Stimulated activated naive B cell treated with anti-CD40 and anti-IgM and Interleukin-4, amounts not matched to agents 10 μg/mL and 1 μg/mL and 100 μg/mL, for 72 hours (primary cell): Measurements from ENCODE around the gene NYAP2.

Experiments
- ATAC-seq, 2 donors: fragments of 150-1000 bp; cut with Tn5 transposase; replicated peaks; 2 replicates each; pipeline ENCODE4 v1.10.0; 2021; ENCODE audit warnings: moderate library complexity in 1 of 2
- DNase-seq: peaks from one replicate; pipeline ENCODE4 v3.0.0; 2021
- H3K27ac Mint-ChIP-seq: one replicate; pipeline ENCODE4 v1.8.0; 2022; ENCODE audit warnings: mild to moderate bottlenecking, mixed read lengths
- H3K27me3 Mint-ChIP-seq, 2 donors: one replicate each; pipeline ENCODE4 v1.8.0; 2022; ENCODE audit warnings: mixed read lengths in 2 of 2
- H3K36me3 Mint-ChIP-seq, 2 donors: one replicate each; pipeline ENCODE4 v1.8.0; 2022; ENCODE audit warnings: mixed read lengths in 2 of 2, mild to moderate bottlenecking in 1 of 2
- H3K4me1 Mint-ChIP-seq, 2 donors: one replicate each; pipeline ENCODE4 v1.8.0; 2022; ENCODE audit warnings: mixed read lengths in 2 of 2, mild to moderate bottlenecking in 1 of 2
- H3K4me3 Mint-ChIP-seq, 2 donors: one replicate each; pipeline ENCODE4 v1.8.0; 2022; ENCODE audit warnings: mild to moderate bottlenecking in 2 of 2, mixed read lengths in 2 of 2, moderate library complexity in 1 of 2
- H3K9me3 Mint-ChIP-seq, 2 donors: one replicate each; pipeline ENCODE4 v1.8.0; 2022; ENCODE audit warnings: mixed read lengths in 2 of 2, mild to moderate bottlenecking in 1 of 2

NYAP2 gene

GRCh38 chr2:225454412-225454811 lies 54.9 kb downstream of the NYAP2 start:
- no peaks in the 10 kb centered on the region for H3K9me3 Mint-ChIP-seq
- DNase-seq (no peak), ATAC-seq (no peak)
- H3K36me3 Mint-ChIP-seq, result no peaks in the 10 kb centered on the region
- no peak overlapping the region for H3K27ac Mint-ChIP-seq
- H3K4me1 Mint-ChIP-seq, result no peaks in the 10 kb centered on the region
- H3K4me3 Mint-ChIP-seq, result no peak overlapping the region
- no peaks in the 10 kb centered on the region for H3K27me3 Mint-ChIP-seq

GRCh38 chr2:225456619-225457260 lies 57.2 kb downstream of the NYAP2 start:
- Mint-ChIP-seq H3K27me3 (peaks cover 0 to 4% of the 10 kb centered on the region in 2 donors), H3K9me3 (no peaks in the 10 kb centered on the region)

GRCh38 chr2:225457482-225457881 lies 58.0 kb downstream of the NYAP2 start:
- Mint-ChIP-seq H3K27me3 (peaks cover 0 to 4% of the 10 kb centered on the region in 2 donors), H3K4me3 (no peak overlapping the region), H3K4me1 (no peaks in the 10 kb centered on the region), H3K27ac (no peak overlapping the region), H3K36me3 (no peaks in the 10 kb centered on the region), H3K9me3 (no peaks in the 10 kb centered on the region)
- no peak for DNase-seq
- ATAC-seq, result no peak

More at GRCh38 chr2:225456619-225457260, 57.2 kb downstream of the NYAP2 start:
- no peaks in the 10 kb centered on the region for H3K36me3 Mint-ChIP-seq
- H3K4me1 Mint-ChIP-seq, result no peaks in the 10 kb centered on the region
- no peak for DNase-seq
- no peak overlapping the region for H3K4me3 Mint-ChIP-seq
- H3K27ac Mint-ChIP-seq, result no peak overlapping the region
- ATAC-seq, result no peak

- ATAC-seq (no peak), DNase-seq (no peak)
- peaks cover 0 to 4% of the 10 kb centered on the region in 2 donors for H3K27me3 Mint-ChIP-seq
- H3K9me3 Mint-ChIP-seq, result no peaks in the 10 kb centered on the region
- H3K36me3 Mint-ChIP-seq, result no peaks in the 10 kb centered on the region
- H3K4me3 Mint-ChIP-seq, result no peak overlapping the region
- H3K4me1 Mint-ChIP-seq, result no peaks in the 10 kb centered on the region
- H3K27ac Mint-ChIP-seq, result no peak overlapping the region
These were observed 59.1 kb downstream of the NYAP2 start for GRCh38 chr2:225458431-225459117.

GRCh38 chr2:225462417-225462816 lies 62.9 kb downstream of the NYAP2 start:
- ATAC-seq, result no peak
- peaks cover 0 to 4% of the 10 kb centered on the region in 2 donors for H3K27me3 Mint-ChIP-seq
- peaks cover 10% of the 10 kb centered on the region in 2 donors for H3K4me1 Mint-ChIP-seq
- no peak overlapping the region for H3K27ac Mint-ChIP-seq
- H3K36me3 Mint-ChIP-seq, result no peaks in the 10 kb centered on the region
- H3K4me3 Mint-ChIP-seq, result no peak overlapping the region
- no peaks in the 10 kb centered on the region for H3K9me3 Mint-ChIP-seq
- no peak for DNase-seq

- ATAC-seq (no peak), DNase-seq (no peak)
- H3K36me3 Mint-ChIP-seq, result no peaks in the 10 kb centered on the region
- peaks cover 10% of the 10 kb centered on the region in 2 donors for H3K4me1 Mint-ChIP-seq
- no peaks in the 10 kb centered on the region for H3K9me3 Mint-ChIP-seq
- peaks cover 0 to 4% of the 10 kb centered on the region in 2 donors for H3K27me3 Mint-ChIP-seq
- H3K27ac Mint-ChIP-seq, result no peak overlapping the region
- H3K4me3 Mint-ChIP-seq, result no peak overlapping the region
These were observed 63.4 kb downstream of the NYAP2 start for GRCh38 chr2:225462945-225463344.

GRCh38 chr2:225463449-225463848 lies 63.9 kb downstream of the NYAP2 start:
- Mint-ChIP-seq H3K4me1 (peaks cover 10% of the 10 kb centered on the region in 2 donors), H3K9me3 (no peaks in the 10 kb centered on the region), H3K36me3 (no peaks in the 10 kb centered on the region), H3K4me3 (no peak overlapping the region), H3K27ac (no peak overlapping the region), H3K27me3 (peaks cover 0 to 4% of the 10 kb centered on the region in 2 donors)
- no peak for DNase-seq
- ATAC-seq, result no peak

- H3K4me1 Mint-ChIP-seq, result peaks cover 10% of the 10 kb centered on the region in 2 donors
- H3K4me3 Mint-ChIP-seq, result peak overlapping the region; percentile 59 to 70
- H3K27me3 Mint-ChIP-seq, result peaks cover 0 to 4% of the 10 kb centered on the region in 2 donors
- H3K9me3 Mint-ChIP-seq, result no peaks in the 10 kb centered on the region
- DNase-seq (no peak), ATAC-seq (peak; percentile 39)
- peak overlapping the region; percentile 34 for H3K27ac Mint-ChIP-seq
- no peaks in the 10 kb centered on the region for H3K36me3 Mint-ChIP-seq
These were observed 65.0 kb downstream of the NYAP2 start for GRCh38 chr2:225464346-225465025.

- no peak overlapping the region for H3K27ac Mint-ChIP-seq
- no peaks in the 10 kb centered on the region for H3K9me3 Mint-ChIP-seq
- peaks cover 10% of the 10 kb centered on the region in 2 donors for H3K4me1 Mint-ChIP-seq
- no peak overlapping the region for H3K4me3 Mint-ChIP-seq
- H3K36me3 Mint-ChIP-seq, result no peaks in the 10 kb centered on the region
- ATAC-seq (no peak), DNase-seq (no peak)
- H3K27me3 Mint-ChIP-seq, result peaks cover 0 to 4% of the 10 kb centered on the region in 2 donors
These were observed 66.3 kb downstream of the NYAP2 start for GRCh38 chr2:225465827-225466226.

- ATAC-seq (no peak), DNase-seq (no peak)
- H3K27ac Mint-ChIP-seq, result no peak overlapping the region
- H3K36me3 Mint-ChIP-seq, result no peaks in the 10 kb centered on the region
- H3K4me3 Mint-ChIP-seq, result no peak overlapping the region
- no peaks in the 10 kb centered on the region for H3K9me3 Mint-ChIP-seq
- no peaks in the 10 kb centered on the region for H3K27me3 Mint-ChIP-seq
- H3K4me1 Mint-ChIP-seq, result peaks cover 10% of the 10 kb centered on the region in 2 donors
These were observed 67.5 kb downstream of the NYAP2 start for GRCh38 chr2:225466891-225467604.

- H3K27me3 Mint-ChIP-seq, result no peaks in the 10 kb centered on the region
- H3K9me3 Mint-ChIP-seq, result no peaks in the 10 kb centered on the region
- peaks cover 10% of the 10 kb centered on the region in 2 donors for H3K4me1 Mint-ChIP-seq
- ATAC-seq (no peak), DNase-seq (no peak)
- no peak overlapping the region for H3K27ac Mint-ChIP-seq
- no peak overlapping the region for H3K4me3 Mint-ChIP-seq
- no peaks in the 10 kb centered on the region for H3K36me3 Mint-ChIP-seq
These were observed 68.6 kb downstream of the NYAP2 start for GRCh38 chr2:225468131-225468530.

- Mint-ChIP-seq H3K36me3 (no peaks in the 10 kb centered on the region), H3K4me3 (no peak overlapping the region), H3K27ac (no peak overlapping the region), H3K4me1 (no peaks in the 10 kb centered on the region), H3K27me3 (no peaks in the 10 kb centered on the region), H3K9me3 (no peaks in the 10 kb centered on the region)
- ATAC-seq, result no peak
- no peak for DNase-seq
These were observed 71.5 kb downstream of the NYAP2 start for GRCh38 chr2:225471039-225471438.

GRCh38 chr2:225471482-225471881 lies 72.0 kb downstream of the NYAP2 start:
- Mint-ChIP-seq H3K36me3 (no peaks in the 10 kb centered on the region), H3K27ac (no peak overlapping the region), H3K9me3 (no peaks in the 10 kb centered on the region), H3K4me3 (no peak overlapping the region), H3K4me1 (no peaks in the 10 kb centered on the region), H3K27me3 (no peaks in the 10 kb centered on the region)
- DNase-seq (no peak), ATAC-seq (no peak)

- Mint-ChIP-seq H3K27me3 (no peaks in the 10 kb centered on the region), H3K4me1 (no peaks in the 10 kb centered on the region), H3K36me3 (no peaks in the 10 kb centered on the region), H3K9me3 (no peaks in the 10 kb centered on the region), H3K4me3 (no peak overlapping the region), H3K27ac (no peak overlapping the region)
- ATAC-seq (no peak), DNase-seq (no peak)
These were observed 72.7 kb downstream of the NYAP2 start for GRCh38 chr2:225472161-225472560.
